AG09319 (cell line): Measurements from ENCODE around the gene TAF4.
"Not testable (repeated sequence)": the region's sequence is repeated elsewhere in the genome, so short reads cannot be mapped to it uniquely, and the experiment has no call there.

Experiments
- DNase-seq: peaks from one replicate; pipeline ENCODE4 v3.0.0-alpha.2; 2010; ENCODE audit warnings: low read depth; ENCODE audit errors: extremely low read depth
- CTCF ChIP-seq: IDR thresholded peaks from 2 replicates; pipeline ENCODE4 v1.5.1; 2011; ENCODE audit warnings: low read depth, mild to moderate bottlenecking, inconsistent platforms, low read length, moderate library complexity

TAF4 gene

GRCh38 chr20:62088258-62089127 lies 22.8 kb upstream of the TAF4 start:
- peak; percentile 29 for DNase-seq
- TF ChIP-seq CTCF: no peak

- no peak for DNase-seq
- no peak for TF ChIP-seq CTCF
Observed at GRCh38 chr20:62087632-62088031, 22.0 kb upstream of the TAF4 start.

GRCh38 chr20:62087227-62087626 lies 21.5 kb upstream of the TAF4 start:
- no peak for DNase-seq
- TF ChIP-seq CTCF: no peak

GRCh38 chr20:62085206-62085605 lies 19.5 kb upstream of the TAF4 start:
- TF ChIP-seq CTCF: no peak
- no peak for DNase-seq

- not testable (repeated sequence) for DNase-seq
Observed at GRCh38 chr20:62084224-62084623, 18.5 kb upstream of the TAF4 start.

GRCh38 chr20:62083312-62083711 lies 17.6 kb upstream of the TAF4 start:
- no peak for DNase-seq
- TF ChIP-seq CTCF: no peak

- TF ChIP-seq CTCF: no peak
- no peak for DNase-seq
Observed at GRCh38 chr20:62080249-62080990, 14.7 kb upstream of the TAF4 start.
